Measurements from ENCODE around the gene THRAP3. TPM values are rescaled to one million over a fixed set of nuclear protein-coding genes. Genes with fewer than 3 reads are reported as not detected.
A peak's percentile ranks its signal among the peaks of the same experiment; 100 is the strongest.

THRAP3 gene
- total and polyA plus RNA-seq, 2 experiments from 2014 or later, result 61.5 to 95.2 TPM

DNA sequence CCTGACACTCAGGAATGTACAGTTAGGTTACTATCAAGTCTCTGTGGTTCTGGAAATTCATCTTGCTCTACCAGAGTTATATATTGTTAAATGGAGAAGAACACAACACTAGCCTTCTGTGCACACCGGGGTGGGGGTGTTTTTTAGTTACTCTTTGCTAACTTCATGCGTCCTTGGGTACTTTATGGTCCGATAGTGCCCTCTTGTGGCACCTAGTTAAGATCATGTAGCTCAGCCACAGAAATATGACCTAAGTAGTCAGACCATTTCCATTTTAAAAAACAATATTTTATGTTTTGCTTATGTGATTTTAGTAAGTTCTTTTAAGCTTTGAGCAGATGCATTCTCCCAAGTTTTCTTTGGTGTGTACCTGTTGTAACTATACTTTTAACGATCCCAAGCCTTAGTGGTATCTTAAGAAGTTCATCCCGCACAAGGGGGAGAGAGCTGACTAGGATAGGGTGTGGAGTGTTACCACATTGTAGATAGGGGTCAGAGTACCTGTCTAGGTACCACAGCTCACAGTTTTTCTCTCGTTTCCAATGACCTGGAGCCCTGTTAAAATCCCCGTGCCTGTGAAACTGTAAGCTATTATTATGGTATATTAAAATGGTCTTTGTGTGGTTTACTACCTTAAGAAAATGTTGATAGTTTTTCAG, 61.3 kb downstream of the THRAP3 start:
- peaks cover 45% of the 10 kb centered on the region for H3F3A ChIP-seq (ENCODE audit: insufficient read depth)
- H3K9ac ChIP-seq, result no peak overlapping the region
- in situ Hi-C loops (cut with MboI), result no loop called here
- 0 out of 2 replicates have a peak, but pooled peaks cover 5% of the 10 kb centered on the region for H4K20me1 ChIP-seq (ENCODE audit: insufficient read depth)
- TF ChIP-seq EZH2 (IDR thresholded peaks at IDR 0.05; ENCODE audit: insufficient read depth, poor library complexity, severe bottlenecking) (no peak), EZH2phosphoT487 (IDR thresholded peaks at IDR 0.05; ENCODE audit: insufficient read depth, low read depth) (no peak)
- no peak overlapping the region for H3K4me3 ChIP-seq
- no peaks in the 10 kb centered on the region for H3K9me3 ChIP-seq (ENCODE audit: low read depth)
- H3K9me2 ChIP-seq (ENCODE audit: insufficient read depth), result no peaks in the 10 kb centered on the region
- H3K27ac ChIP-seq, result peak overlapping the region; percentile 20; the same call in 1 of the 2 replicates
- no peak overlapping the region for H2AFZ ChIP-seq
- H3K27me3 ChIP-seq (replicated peaks; ENCODE audit: insufficient read depth), result no peaks in the 10 kb centered on the region
- peak; percentile 92 for DNase-seq
- 0 out of 2 replicates have a peak, but pooled peaks cover 6% of the 10 kb centered on the region for H3K4me1 ChIP-seq (ENCODE audit: insufficient read depth)
- peaks cover 70% of the 10 kb centered on the region for H3K36me3 ChIP-seq (ENCODE audit: low read depth)
- peaks cover 100% of the 10 kb centered on the region for H3K79me2 ChIP-seq (ENCODE audit: insufficient read depth)
- WGBS, 2 experiments (ENCODE audit: low coverage in 1 of 2, low lambda C conversion rate in 2 of 2, missing lambda C conversion rate in 2 of 2), result 48 to 51% methylated on average over 7 of the region's 7 CpGs
- no peak overlapping the region for H3K4me2 ChIP-seq (ENCODE audit: unreplicated experiment)

DNA sequence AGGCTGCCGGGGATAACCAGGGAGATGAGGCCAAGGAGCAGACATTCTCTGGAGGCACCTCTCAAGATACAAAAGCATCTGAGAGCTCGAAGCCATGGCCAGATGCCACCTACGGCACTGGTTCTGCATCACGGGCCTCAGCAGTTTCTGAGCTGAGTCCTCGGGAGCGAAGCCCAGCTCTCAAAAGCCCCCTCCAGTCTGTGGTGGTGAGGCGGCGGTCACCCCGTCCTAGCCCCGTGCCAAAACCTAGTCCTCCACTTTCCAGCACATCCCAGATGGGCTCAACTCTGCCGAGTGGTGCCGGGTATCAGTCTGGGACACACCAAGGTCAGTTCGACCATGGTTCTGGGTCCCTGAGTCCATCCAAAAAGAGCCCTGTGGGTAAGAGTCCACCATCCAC, 62.6 kb downstream of the THRAP3 start:
- TF ChIP-seq EZH2 (IDR thresholded peaks at IDR 0.05; ENCODE audit: insufficient read depth, poor library complexity, severe bottlenecking), result no peak
- no peak for TF ChIP-seq EZH2phosphoT487 (IDR thresholded peaks at IDR 0.05; ENCODE audit: insufficient read depth, low read depth)
- H3K9me2 ChIP-seq (ENCODE audit: insufficient read depth), result no peaks in the 10 kb centered on the region
- peaks cover 55% of the 10 kb centered on the region for H3F3A ChIP-seq (ENCODE audit: insufficient read depth)
- H3K79me2 ChIP-seq (ENCODE audit: insufficient read depth), result peaks cover 100% of the 10 kb centered on the region
- H3K9ac ChIP-seq, result no peak overlapping the region
- H3K9me3 ChIP-seq (ENCODE audit: low read depth), result no peaks in the 10 kb centered on the region
- H2AFZ ChIP-seq, result no peak overlapping the region
- H3K4me3 ChIP-seq, result no peak overlapping the region
- no peak overlapping the region for H3K4me2 ChIP-seq (ENCODE audit: unreplicated experiment)
- 0 out of 2 replicates have a peak, but pooled peaks cover 10% of the 10 kb centered on the region for H3K4me1 ChIP-seq (ENCODE audit: insufficient read depth)
- H3K27ac ChIP-seq, result no peak overlapping the region
- 95 to 98% methylated on average over 13 of the region's 13 CpGs for WGBS, 2 experiments (ENCODE audit: low coverage in 1 of 2, low lambda C conversion rate in 2 of 2, missing lambda C conversion rate in 2 of 2)
- H3K36me3 ChIP-seq (ENCODE audit: low read depth), result peaks cover 80% of the 10 kb centered on the region
- no peak for DNase-seq
- in situ Hi-C loops (cut with MboI), result no loop called here
- no peaks in the 10 kb centered on the region for H3K27me3 ChIP-seq (replicated peaks; ENCODE audit: insufficient read depth)
- 0 out of 2 replicates have a peak, but pooled peaks cover 5% of the 10 kb centered on the region for H4K20me1 ChIP-seq (ENCODE audit: insufficient read depth)

DNA sequence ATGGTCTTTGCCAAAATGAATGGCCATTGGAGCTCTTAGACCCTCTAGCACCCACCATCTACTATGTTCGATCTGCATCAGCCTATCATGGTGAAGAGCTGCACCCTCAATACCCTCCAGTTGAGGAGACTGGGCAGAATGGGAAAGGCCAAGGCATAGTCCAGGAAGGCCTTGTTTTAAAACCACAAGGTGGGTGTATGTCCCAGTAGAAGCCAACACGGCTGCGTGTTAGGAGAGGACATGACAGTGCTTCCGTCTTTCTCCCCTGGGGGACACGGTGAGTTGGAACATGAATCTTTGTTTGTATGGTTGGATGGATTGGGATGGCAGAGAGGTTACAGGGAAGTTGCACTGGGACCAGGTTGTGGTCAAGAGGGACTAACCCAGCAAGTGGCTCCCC, 63.4 kb downstream of the THRAP3 start:
- H3K9me3 ChIP-seq (ENCODE audit: low read depth), result no peaks in the 10 kb centered on the region
- TF ChIP-seq EZH2 (IDR thresholded peaks at IDR 0.05; ENCODE audit: insufficient read depth, poor library complexity, severe bottlenecking) (no peak), EZH2phosphoT487 (IDR thresholded peaks at IDR 0.05; ENCODE audit: insufficient read depth, low read depth) (no peak)
- peaks cover 80% of the 10 kb centered on the region for H3K36me3 ChIP-seq (ENCODE audit: low read depth)
- H3K27me3 ChIP-seq (replicated peaks; ENCODE audit: insufficient read depth), result no peaks in the 10 kb centered on the region
- H3K4me2 ChIP-seq (ENCODE audit: unreplicated experiment), result no peak overlapping the region
- peaks cover 55% of the 10 kb centered on the region for H3F3A ChIP-seq (ENCODE audit: insufficient read depth)
- no peak for DNase-seq
- WGBS, 2 experiments (ENCODE audit: low coverage in 1 of 2, low lambda C conversion rate in 2 of 2, missing lambda C conversion rate in 2 of 2), result 92 to 93% methylated on average over 5 of the region's 5 CpGs
- H3K79me2 ChIP-seq (ENCODE audit: insufficient read depth), result peaks cover 97% of the 10 kb centered on the region
- in situ Hi-C loops (cut with MboI), result no loop called here
- H3K4me3 ChIP-seq, result no peak overlapping the region
- H4K20me1 ChIP-seq (ENCODE audit: insufficient read depth), result 0 out of 2 replicates have a peak, but pooled peaks cover 5% of the 10 kb centered on the region
- no peak overlapping the region for H3K9ac ChIP-seq
- no peak overlapping the region for H2AFZ ChIP-seq
- H3K27ac ChIP-seq, result no peak overlapping the region
- H3K9me2 ChIP-seq (ENCODE audit: insufficient read depth), result no peaks in the 10 kb centered on the region
- H3K4me1 ChIP-seq (ENCODE audit: insufficient read depth), result 0 out of 2 replicates have a peak, but pooled peaks cover 10% of the 10 kb centered on the region

DNA sequence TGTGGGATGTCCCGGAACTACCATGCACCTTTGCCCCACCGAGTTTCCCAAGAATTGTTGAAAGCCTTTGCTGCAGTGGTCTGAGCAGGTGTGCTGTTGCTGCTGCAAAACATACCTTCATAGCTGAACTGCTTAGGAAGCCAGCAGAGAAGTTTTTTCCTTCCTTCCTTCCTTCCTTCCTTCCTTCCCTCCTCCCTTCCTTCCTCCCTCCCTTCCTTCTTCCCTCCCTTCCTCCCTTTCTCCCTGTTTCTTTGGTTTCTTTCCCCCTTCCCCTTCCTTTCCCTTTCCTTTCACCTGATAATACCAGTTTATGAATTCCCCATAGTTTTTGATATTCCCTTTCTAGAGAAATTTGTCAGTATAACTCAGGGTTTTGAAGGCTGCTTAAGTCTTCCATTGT, 71.1 kb downstream of the THRAP3 start:
- H3K27ac ChIP-seq, result no peak overlapping the region
- no peak for TF ChIP-seq EZH2phosphoT487 (IDR thresholded peaks at IDR 0.05; ENCODE audit: insufficient read depth, low read depth)
- no peak for TF ChIP-seq EZH2 (IDR thresholded peaks at IDR 0.05; ENCODE audit: insufficient read depth, poor library complexity, severe bottlenecking)
- H2AFZ ChIP-seq, result no peak overlapping the region
- H3K27me3 ChIP-seq (replicated peaks; ENCODE audit: insufficient read depth), result no peaks in the 10 kb centered on the region
- no peak overlapping the region for H3K4me3 ChIP-seq
- peaks cover 57% of the 10 kb centered on the region for H3K36me3 ChIP-seq (ENCODE audit: low read depth)
- no peaks in the 10 kb centered on the region for H3K9me2 ChIP-seq (ENCODE audit: insufficient read depth)
- no peaks in the 10 kb centered on the region; the same call in 1 of the 2 replicates for H4K20me1 ChIP-seq (ENCODE audit: insufficient read depth)
- no peak for DNase-seq
- no peaks in the 10 kb centered on the region for H3K9me3 ChIP-seq (ENCODE audit: low read depth)
- H3K4me2 ChIP-seq (ENCODE audit: unreplicated experiment), result no peak overlapping the region
- H3F3A ChIP-seq (ENCODE audit: insufficient read depth), result peaks cover 47% of the 10 kb centered on the region
- in situ Hi-C loops (cut with MboI), result loop anchor here (10.0 kb wide), 1 partner anchor 191 kb away; no protein-coding TSS in a partner anchor
- peaks cover 15% of the 10 kb centered on the region for H3K4me1 ChIP-seq (ENCODE audit: insufficient read depth)
- WGBS, 2 experiments (ENCODE audit: low coverage in 1 of 2, low lambda C conversion rate in 2 of 2, missing lambda C conversion rate in 2 of 2), result 100% methylated on average over 2 of the region's 2 CpGs
- peaks cover 78% of the 10 kb centered on the region for H3K79me2 ChIP-seq (ENCODE audit: insufficient read depth)
- no peak overlapping the region for H3K9ac ChIP-seq

All from GM23248 (cell line).